HL-60/S4 (cell line): Measurements from ENCODE around the gene KIAA1671.

Experiments used
- in situ Hi-C: fragments of 300-500 bp; cut with MboI; formaldehyde crosslinking; loops from 2 replicates; pipeline ENCODE4 v1.14.3; 2022; ENCODE audit warnings: low sequenced_read_pairs

Gene KIAA1671

DNA sequence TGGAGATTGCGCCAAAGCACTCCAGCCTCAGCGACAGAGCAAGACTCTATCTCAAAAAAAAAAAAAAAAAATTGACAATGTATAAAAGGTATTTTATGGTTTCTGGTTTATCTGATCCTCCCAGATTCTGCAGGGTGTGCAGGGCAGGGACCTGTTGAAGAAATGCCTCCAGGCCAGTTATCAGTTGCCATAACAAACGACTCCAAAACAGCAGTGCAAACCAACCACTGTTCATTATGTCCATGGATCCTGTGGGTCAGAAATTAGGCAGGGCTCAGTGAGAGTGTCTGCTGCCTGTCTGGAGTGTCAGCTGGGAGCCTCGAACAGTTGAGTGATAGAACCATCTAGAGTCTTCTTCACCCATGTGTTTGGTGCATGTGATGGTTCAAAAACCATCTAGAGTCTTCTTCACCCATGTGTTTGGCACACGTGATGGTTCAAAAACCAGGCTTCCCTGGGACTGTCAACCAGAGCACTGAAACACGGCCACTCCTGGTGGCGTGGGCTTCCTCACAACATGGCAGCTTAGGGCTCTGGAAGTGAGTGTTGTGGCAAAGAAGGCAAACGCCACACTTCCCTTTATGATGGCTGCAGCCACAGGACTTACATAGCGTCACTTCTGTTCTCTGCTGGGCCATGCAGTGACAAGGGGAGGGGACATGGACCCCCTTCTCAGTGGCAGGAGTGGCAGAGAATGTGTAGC, 132.0 kb downstream of the KIAA1671 start:
- in situ Hi-C loops, result no loop called here

DNA sequence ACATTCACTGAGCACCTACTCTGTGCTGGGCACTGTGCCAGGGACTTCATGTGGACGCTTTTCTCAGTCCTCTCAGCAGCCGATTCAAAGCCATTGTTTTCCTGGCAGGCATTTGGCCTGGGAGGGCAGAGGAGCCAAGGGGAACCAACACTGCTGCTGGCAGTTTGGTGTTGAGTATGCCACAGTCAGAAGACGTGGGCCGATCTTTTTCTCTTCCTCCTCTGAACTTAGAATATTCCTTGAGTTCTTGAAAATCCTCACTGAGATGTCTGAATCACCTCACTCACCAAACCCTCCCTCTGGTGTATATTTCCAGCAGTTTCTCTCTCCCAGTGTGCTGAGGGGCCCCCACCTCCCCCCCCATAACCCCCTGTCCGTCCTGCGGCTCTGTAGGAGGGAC, 132.6 kb downstream of the KIAA1671 start:
- in situ Hi-C loops, result no loop called here

DNA sequence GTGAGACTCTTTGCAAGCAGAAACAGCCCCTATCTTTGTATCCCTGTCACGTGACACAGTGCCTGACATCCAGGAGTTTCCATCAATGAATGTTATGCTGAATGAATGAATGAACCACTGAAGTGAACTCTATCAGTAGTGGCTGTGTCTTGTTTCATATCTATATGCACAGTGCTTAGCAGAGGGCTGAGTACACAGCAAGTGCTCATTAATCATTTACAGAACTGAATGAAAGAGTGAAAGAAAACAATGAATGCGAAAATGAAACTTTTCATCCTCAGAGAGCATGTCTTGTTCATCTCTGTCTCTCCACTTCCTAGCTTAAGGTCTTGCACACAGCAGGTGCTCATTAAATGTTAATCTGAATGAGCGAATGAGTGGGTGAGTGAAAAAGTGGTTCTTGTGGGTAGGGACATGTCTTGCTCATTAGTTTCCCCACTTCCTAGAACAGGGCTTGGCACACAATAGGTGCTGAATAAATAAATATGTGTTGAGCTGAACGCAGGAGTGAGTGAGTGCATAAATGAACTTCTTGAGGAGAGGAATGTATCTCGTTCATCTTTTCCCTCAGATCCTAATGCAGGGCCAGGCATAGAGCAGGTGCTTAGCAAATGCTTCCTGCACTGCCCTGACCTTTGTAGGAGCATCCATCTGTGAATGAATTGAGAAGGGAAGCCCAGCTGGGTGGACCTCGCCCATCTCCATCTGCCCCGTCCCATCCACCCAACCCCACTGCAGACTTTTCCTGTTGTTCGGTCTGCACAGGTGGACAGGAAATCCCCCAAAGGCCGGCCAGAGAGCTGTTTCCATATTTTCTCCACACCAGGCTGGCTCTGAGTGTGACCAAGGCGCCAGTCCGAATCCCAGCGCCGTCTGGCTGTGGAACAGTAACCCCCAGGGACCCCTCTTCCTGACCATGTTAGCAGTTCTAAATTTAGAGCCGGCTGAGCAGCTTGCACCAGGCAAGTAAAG, 133.7 kb downstream of the KIAA1671 start:
- in situ Hi-C loops, result no loop called here

DNA sequence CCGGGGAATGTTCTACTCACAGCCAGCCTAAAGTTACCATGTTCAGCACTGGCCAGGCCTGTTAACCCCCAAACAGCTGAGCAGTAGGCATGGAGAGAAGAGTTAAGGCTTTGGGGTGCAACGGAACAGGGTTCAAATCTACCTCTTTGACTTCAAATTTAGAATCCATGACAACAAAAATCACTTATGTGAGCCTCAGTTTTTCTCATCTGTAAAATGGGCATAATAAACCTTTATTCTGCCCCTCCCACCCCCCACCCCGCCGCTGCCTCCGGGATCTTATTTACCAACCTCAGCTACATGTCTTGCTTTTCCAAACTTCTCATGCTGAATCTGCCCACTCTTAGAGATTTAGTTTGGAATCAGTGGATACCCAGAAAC, 134.4 kb downstream of the KIAA1671 start:
- in situ Hi-C loops, result no loop called here

DNA sequence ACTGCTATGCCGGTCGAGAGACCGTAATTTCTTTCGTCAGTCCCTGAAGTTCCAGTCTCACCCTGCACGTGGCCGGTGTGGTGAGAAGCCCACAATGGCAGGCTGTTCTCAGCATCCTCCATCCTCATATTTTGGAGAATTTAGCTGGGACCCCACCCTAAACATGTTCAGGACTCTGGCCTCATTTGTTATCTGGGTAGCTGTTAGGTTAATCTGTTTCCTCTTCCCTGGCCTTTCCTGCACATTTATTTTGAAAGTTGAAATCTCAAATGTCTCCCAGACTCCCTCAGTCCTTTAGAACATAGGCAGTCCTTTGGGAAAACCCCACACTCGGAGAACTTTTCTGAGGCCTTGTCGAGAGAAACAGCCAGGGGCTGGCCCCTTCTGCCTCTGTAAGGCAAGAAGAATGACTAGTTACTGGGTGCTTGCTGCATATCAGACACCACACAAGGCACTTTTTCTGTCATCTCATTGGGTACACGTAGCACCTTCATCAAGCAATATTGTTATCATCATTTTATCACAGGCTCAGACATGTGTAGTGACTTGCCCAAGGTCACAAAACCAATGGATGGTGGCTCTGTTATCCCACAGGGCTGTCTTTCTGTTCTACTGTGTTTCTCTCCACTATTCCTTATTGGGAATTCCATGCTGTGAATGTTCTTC, 137.8 kb downstream of the KIAA1671 start:
- in situ Hi-C loops, result no loop called here

DNA sequence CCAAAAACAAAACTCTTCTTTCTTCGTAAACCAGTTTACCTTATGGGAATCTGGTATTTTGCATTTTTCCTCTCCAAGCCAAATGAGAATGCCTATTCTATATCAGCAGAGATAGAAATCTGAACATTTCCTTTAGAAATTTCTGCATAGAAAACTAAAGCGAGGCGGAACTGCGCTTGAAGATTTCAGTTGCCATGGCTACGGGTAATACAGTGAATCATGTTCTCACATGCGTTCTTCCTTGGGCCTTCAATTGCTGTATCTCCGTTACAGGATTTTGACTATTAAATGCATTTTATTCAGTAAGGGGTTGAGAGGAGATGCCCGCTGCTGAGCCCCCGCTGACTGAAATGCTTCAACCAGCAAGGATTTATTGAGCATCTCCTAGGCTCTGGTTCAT, 138.9 kb downstream of the KIAA1671 start:
- in situ Hi-C loops, result no loop called here

DNA sequence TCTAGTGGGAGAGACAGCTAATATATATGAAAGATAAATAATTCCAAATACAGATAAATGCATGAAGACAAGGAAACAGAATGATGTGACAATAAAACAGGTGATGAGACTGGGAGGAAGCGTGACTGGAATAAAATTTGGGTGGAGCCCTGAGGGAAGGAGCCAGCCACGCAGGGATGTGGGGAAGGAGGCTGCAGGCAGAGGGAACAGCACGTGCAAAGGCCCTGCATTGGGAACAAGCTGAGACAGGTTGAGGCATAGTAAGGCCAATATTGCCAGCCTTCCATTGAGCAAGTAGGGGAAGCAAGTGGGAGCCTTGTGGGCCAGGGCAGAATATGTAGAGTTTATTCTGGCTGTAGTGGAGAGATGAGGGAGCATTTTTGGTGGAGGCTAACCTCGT, 139.6 kb downstream of the KIAA1671 start:
- in situ Hi-C loops, result no loop called here

DNA sequence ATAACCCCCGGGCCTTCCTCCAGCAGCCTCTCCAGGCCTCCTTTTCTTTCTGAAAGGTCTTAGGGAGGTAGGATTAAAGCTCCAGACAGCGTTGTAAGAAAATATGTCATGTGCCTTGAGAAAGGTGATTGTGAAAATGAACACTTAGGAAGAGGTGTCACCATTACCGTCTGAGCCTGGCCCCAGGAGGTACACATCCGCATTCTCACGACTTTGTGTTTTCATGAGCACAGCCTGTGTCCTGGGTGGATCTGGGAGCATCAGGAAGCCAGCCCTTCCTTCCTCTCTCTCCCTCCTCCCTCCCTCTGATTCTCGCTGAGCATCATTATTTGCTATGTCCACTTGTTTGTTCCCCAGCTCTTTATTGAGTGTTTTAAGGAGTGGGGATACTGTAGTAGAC, 142.1 kb downstream of the KIAA1671 start:
- in situ Hi-C loops, result no loop called here

DNA sequence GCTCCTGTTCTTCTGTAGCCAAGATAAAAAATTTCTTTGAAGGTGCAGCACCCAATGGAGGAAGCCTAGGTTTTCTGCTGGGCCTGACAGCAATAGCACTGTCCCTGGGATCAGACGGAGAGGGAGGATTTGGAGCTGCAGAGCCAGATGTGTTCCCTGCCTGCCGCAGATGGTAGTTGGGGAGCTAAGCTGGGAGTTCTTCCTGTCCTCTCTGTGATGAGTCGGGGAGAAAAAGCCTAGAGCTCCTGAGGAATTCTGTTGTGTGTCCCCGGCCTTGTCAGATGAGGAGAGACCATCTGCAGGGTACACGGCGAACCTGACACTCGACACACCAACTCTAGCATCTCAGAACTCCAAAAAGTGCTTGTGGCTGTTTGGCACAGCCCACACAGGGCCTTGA, 143.4 kb downstream of the KIAA1671 start:
- in situ Hi-C loops, result no loop called here

DNA sequence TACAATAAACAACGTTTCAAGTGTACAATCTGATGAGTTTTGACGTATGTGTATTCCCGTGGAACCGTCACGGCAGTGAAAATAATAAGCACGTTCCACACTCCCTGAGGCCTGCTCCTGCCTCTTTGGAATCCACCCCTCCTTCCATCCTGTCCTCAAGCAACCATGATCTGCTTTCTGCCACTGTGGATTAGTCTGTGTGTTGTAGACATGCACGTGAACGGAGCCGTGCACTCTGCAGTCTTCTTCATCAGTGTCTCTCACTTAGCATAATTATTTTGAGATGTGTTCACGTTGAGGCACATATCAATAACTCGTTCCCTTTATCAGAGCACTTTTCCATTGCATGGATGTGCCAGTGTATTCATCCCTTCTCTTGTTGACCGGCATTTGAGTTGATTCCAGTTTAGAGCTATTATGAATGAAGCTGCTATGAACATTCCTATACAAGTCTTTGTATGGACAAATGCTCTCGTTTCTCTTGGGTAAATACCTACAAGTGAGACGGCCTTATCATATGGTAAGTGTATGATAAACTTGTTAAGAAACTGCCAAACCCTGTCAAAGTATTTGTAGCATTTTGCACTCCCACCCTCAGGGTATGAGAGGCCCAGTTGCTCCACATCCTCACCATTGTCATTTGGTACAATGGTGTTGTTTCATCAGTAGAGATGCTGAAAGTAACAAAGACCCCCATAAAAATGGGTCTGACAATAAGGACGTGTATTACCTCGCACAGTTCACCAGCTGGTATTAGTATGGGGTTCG, 144.3 kb downstream of the KIAA1671 start:
- in situ Hi-C loops, result no loop called here

DNA sequence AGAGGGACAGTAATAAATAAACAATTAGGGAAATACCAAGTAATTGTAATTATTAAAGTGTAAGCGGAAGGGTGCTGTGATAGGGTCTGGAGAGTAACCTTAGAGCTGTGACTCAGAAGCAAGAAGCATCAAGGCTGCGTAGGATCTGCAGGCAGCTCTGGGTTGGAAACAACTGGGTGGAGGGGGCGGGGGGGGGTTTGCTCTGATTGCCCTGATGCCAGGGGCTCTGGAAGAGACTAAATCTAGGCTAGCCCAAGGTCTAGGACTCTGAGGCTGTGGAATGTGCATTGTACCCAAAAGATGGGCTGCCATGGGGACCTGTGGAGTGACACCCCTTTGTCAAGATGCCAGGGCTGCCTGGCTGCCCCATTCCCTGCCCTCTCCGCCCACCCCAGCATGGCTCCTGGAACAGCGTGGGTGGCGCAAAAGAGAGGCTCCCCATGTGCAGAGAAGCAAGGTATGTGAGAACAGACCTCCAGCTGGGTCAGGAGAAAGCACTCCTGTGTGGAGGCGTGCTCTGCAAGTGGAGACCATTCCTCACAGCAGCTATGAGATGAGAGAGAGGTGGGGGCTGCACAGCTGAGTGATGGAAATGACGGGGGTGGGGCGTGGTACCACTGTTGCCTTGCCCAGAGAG, 146.0 kb downstream of the KIAA1671 start:
- in situ Hi-C loops, result no loop called here

DNA sequence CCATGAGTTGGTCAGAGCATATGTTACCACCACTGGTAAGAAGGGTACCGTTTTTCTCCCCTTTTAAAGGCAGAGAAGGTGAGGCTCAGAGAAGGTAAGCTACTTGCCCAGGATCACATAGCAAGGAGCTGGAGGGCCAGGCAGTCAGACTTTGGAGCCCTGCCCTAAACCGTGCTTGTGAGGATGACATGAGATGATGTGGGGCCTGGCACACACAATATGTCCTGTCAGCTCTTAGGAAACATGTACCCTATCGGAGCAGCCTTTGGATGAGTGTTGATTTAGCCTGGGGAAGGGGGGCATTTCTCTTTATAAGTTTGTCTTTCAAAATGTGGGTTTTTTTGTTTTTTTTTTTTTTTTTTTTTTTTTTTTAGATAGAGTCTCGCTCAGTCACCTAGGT, 146.7 kb downstream of the KIAA1671 start:
- in situ Hi-C loops, result no loop called here

DNA sequence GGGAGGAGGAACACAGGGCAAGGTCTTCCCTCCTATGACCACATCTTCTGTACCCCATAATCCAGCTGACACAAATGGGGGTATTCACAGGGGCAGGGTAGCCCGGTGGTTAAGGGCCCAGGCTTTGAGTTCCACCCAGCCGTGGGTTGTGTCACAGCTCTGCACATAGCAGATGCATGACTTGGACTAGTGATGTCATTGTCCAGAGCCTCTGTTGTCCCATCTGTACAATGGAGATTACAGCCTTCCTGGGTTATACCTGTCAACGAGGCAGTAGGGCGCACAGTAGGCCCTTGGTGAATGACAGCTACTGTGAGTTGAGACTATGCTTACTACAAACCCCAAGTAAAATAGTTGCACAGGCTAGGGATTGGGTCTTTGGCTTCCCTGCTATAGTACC, 147.9 kb downstream of the KIAA1671 start:
- in situ Hi-C loops, result no loop called here

DNA sequence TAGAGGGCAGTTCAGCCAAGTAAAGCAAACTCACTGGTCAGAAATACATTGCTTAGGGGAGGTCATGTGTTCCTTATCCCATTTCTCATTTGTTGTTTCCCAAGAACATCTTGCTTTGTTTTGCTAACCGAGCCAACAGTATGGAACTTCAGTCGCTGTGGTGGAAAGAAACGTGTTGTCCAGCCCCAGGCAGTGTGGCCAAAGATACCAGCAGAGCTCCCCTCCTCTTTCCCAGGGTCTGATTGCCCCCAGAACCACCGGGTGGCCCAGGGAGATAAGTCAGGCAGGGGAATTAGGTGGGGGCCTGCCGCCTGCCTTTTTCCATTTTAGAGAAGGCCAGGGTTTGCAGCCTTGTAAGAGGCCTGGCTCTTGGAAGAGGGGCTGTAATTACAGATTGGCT, 148.4 kb downstream of the KIAA1671 start:
- in situ Hi-C loops, result no loop called here

DNA sequence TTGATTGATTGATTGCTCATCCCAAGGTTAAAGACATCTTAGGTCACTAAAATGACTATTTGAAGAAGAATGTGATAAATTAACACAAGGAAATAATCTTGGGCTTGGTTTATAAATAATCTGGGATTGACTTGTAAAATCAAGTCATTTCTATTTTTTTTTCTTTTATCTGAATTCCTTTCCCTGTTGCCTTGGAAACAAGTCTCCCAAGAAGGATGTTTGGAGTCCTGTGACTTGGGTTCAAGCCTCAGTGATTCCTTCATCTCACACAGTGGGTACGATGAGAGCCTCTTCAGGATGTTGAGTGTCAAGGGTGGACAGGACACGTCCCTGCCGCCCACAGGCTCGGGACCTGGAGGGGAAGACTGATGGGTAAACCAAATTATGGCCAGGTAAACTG, 149.0 kb downstream of the KIAA1671 start:
- in situ Hi-C loops, result no loop called here

DNA sequence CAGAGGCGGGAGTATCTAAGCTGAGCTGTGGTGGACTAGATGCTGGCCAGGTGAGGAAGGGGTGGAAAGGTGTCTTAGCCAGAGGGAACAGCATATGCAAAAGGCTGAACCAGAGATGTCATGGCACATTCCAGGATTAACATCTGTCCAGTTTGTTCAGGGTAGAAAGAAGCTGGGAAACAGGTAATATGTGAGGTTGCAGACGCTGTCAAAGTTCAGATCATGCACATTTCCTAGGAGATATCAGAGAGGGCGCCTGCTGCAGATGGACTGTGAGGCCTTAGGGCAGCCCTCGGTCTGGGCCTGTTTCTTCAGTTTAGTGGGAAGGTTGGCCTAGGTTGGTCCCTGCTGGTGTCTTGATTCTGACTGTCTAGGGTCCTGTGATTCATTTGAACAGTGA, 149.5 kb downstream of the KIAA1671 start:
- in situ Hi-C loops, result no loop called here

DNA sequence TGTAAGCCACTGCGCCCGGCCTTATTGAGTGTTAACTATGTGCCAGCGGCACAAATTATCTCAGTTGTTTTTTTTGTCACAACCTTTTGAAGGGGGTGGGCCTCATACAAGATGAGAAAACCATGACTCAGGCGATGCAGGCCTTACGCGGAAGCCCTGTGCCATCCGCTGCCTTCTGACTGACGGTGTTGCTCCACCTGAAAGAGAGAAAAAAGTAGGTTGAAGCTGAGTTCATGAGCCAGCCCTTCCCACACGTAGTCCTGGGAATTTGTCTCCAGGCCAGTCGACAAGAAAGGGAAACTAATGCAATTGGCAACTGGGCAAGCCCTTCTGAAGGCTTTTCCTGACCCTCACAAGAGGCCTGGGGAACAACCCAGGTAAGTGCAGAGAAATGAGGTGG, 150.2 kb downstream of the KIAA1671 start:
- in situ Hi-C loops, result no loop called here

DNA sequence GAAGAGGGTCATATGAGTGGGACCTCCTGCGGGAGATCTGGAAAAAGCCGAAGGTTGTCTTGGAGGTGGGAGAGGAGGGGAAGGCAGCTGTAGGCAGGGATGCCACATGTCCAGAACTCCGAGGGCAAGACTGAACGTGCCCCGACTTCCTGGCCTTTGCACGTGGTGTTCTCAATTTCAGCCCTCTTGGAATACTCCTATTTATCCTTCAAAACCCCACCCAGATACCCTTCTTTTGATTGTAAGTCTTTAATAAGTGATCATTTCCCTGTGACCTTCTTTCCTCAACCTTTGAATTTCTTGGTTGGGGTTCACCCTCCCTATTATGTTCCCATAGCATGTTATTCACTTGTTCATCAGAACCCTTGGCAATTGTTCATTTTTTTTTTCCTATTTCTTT, 151.9 kb downstream of the KIAA1671 start:
- in situ Hi-C loops, result no loop called here

DNA sequence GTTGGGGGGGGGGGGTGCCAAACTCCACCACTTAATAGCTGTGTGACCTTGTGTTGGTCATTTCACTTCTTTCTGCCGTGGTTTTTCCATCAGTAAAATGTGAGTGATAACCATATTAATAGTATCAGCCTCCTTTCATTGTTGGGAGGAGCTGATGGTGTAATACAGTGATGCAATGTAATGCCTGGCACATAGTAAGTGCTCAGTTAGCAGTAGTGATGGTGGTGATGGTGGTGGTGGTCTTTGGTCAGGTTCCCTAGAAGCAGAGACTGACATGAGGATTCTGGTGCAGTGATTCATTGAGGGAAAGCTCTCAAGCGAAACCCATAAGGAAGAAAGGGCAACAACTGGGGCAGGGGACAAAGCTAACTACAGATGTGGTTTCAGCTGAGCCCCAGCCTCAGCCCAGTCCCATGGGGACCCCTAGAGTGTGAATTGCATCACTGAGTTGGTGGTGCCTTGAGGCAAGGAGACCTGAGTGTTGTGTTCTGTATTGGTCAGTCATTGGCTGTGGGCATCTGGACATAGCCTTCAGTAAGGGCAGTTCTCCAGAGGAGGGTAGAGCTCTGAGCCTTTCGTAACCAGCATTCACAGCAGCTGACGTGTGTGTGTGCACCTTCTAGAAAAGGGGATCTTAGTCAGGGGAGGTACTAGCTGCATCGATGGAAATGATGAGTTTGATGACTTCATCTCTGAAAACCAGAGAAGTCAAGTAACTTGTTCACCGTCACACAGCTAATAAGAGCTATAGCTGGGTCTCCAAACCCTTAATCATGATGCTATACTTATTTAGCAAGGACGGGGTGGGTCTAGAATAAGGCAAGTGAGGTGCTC, 153.5 kb downstream of the KIAA1671 start:
- in situ Hi-C loops, result no loop called here
